NCI-H2081 treated with DMSO at 0.1 percent for 48 hours (cell line): Measurements from ENCODE around the gene RAB40B.

Experiments used
- DNase-seq: peaks from one replicate; lab custom pipeline; 2025; lab: John Stamatoyannopoulos, UW

The RAB40B gene

DNA sequence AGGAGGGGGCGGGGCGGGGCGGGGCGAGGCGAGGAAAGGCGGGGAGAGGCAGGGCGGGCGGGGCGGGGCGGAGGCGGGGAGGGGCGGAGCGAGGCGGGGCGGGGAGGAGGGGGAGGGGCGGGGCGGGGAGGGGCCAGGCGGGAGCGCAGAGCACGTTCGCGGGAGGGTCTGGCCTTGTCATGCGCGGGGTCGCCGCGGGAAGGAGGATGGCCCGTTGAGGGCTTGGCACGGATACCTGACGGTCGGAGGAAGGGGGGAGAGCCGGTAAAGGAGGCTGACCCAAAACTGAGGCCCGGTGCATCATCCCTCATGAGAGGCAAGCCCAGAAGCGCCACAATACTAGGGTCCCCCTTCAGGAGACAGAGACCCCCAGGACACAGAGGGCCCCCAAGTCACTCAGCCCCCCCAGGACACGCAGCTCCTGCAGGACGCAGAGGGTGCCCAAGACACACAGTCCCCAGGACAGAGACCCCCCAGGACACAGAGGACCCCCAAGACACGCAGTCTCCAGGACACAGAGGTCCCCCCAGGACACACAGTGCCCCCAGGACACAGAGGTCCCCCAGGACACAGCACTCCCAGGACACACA is 49.7 kb downstream of the RAB40B start:
- no peak for DNase-seq

DNA sequence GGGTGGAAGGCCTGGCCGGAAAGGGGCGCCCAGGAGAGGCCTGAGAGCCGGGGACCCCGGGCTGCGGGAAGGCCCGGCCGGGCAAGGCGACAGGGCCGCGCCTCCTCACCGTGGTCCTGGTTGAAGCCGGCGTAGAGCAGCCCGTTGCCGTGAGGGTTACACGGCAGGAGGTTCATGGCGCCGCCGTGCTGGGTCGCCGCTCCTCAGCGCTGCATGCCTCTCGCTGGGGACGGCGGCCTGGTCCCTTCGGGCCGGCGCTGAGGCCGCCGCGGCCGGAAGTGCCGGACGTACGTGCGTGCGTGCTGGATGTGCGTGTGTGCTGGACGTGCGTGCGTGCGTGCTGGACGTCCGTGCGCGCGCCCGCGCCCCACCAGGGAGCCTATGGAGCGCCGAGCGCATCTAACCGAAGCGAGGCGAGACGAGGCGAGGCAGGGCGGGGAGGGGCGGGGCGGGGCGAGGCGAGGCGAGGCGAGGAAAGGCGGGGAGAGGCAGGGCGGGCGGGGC is 50.3 kb downstream of the RAB40B start, which contains the start of gene WDR45B:
Gene WDR45B, minus strand, starts transcription at position 280 of the 504 bp plus-strand sequence. Its CDS starts 104 bp downstream, at position 176.
- peak; percentile 68 for DNase-seq

- DNase-seq = no peak
Observed at GRCh38 chr17:82647593-82648164, 50.8 kb downstream of the RAB40B start.

GRCh38 chr17:82645516-82645915 is 53.0 kb downstream of the RAB40B start:
- DNase-seq = no peak

- no peak for DNase-seq
Observed at GRCh38 chr17:82644148-82644547, 54.4 kb downstream of the RAB40B start.

DNA sequence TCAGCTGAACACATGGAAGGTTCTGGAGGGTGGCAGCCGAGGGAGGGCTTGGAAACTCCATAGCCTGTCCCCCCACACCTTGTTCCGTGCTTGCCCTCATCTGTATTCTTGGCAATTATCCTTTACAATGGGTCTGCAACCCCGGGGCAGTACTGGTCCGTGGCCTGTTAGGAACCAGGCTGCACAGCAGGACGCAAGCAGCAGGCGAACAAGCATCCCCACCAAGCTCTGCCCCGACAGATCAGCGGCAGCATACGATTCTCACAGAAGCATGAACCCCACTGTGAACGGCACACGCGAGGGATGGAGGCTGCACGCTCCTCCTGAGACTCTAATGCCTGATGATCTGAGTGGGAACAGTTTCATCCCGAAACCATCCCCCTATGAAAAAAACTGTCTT is 56.5 kb downstream of the RAB40B start:
- DNase-seq = no peak

DNA sequence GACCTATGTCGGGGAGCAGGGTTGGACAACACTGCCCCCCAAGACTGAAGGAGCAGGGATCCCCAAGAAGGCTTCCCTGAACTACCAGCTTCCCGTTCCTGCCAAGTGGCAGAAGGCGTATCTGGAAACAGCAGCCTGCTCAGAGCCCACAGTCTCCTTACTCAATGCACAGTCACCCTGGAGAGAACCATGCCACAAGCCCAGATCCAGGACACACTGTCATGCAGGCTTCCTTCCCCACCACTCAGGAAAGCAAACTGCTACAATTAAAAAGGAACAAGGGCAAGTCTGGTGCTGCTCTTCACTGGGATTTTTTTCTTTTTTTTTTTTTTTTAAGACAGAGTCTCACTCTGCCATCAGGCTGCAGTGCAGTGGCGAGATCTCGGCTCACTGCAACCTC is 58.5 kb downstream of the RAB40B start:
- no peak for DNase-seq

DNA sequence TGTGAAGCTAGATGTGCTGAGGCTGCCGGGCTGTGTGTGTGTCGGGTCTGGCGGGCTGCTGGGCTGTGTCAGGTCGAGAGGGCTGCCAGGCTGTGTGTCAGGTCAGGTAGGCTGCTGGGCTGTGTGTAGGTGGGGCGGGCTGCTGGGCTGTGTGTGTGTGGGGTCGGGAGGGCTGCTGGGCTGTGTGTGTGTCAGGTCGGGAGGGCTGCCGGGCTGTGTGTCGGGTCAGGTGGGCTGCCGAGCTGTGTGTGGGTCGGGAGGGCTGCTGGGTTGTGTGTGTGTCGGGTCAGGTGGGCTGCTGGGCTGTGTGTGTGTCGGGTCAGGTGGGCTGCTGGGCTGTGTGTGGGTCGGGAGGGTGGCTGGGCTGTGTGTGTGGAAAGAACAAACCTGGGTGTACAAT is 58.9 kb downstream of the RAB40B start:
- no peak for DNase-seq

DNA sequence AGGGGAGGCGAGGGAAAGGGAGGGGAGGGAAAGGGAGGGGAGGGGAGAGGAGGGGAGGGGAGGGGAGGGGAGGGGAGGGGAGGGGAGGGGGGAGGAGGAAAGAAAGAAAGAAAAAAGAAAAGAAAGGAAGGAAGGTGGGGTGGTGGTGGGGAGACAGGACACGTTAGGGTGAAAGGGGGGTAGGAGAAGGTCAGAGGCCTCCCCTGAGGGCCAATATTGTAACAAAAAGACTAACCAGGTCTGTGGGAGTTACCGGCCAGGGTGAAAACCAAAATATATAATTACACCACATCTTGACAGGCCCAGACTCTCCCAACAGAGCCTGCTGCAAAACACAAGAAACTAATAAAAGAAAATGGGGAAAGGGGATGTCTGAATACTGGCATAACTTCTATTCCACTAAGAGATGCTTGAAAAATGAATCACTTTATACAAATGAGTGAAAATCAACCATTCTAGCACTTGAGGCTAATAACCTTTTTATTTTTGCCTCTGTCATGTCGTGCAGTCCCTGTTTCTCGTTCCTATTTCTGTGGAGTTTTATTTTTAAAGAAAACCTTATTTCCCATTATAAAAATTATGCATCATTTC is 60.2 kb downstream of the RAB40B start:
- no peak for DNase-seq

DNA sequence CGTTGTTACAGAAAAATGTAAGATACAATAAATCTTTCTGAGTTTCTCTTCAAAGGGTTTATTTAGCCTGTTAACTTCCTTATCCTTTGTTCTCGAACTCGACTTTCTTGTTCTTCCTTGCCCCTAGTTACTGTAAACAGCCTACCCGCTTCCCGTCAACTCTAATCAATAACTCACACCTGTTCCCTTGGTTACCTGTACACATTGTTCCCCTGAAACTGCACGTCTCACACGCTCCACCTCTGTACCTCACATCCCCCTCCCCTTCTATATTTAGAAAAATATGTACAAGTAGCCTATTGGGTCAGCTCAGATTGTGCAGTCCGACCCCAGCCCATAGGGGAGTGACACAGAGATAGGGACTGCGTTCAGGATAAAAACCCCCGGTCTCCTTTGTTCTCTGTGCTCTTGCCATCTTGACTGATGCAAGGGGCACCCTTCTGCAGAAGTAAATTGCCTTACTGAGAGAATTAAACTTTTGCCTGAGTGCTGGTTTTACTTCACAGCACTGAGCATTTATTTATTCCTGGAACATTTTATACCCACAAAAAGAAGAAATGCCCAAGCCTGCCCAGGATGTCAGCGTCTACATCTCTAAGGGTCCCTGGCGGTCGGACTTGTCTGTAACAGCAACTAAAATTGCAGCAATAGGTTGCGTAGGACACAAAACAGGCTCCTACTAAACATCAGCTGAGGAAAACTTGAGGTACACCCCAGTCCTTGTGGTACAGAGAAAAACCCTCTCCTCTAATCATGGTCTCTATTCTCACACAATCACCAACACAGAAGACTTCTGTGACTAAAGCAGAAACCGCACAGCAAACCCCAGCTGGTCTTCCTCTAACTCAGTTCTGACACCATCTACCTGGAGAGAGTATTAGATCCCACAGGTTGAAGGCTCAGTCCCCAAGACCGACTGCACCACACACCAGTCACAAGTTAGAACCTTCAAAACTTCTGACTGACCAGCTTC is 61.6 kb downstream of the RAB40B start:
- DNase-seq = no peak

DNA sequence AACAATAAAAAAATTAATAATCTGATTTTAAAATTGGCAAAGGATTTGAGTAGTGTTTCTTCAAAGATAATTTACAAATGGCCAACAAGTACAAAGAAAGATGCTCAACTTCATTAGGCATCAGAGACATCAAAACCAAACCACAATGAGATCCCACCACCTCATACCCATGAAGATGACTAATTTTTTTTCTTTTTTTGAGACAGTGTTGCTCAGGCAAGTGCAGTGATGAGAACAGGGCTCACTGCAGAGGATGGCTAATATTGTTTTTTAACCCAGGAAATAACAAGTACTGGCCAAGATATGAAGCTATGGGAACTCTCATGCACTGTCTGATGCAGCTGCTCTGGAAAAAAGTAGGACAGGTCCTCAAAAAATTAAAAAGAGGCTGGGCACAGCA is 65.2 kb downstream of the RAB40B start:
- no peak for DNase-seq

DNA sequence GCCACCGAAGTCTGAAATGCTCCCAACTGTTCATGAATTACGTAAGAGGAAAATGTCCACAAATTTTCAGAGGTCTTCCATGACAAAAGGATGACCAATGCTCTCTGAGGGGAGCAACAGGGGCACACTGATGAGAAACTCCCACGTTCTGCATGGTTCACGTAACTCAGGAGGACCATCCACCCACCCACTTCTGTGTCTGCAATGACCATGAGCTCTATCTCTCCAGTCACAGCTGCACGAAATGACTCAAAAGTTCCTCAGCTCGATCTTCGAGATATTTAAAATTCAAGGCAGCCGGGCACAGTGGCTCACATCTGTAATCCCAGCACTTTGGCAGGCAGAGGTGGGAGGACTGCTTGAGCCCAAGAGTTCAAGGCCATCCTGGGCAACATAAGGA is 66.0 kb downstream of the RAB40B start:
- no peak for DNase-seq

DNA sequence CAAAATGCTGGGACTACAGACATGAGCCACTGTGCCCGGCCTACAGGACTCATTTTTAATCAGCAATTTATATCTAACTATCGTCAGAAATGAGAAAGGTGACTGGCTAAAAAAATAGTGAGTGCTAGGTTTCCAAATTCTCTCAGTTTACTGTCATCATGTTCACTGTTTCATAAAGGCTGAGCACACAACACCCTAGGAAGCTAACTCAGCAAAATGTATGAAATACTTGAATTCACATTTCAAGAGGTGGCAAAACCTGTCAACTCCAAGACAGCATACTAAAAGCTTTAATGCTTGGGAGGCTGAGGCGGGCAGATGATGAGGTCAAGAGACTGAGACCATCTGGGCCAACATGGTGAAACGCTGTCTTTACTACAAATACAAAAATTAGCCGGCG is 67.0 kb downstream of the RAB40B start:
- DNase-seq = no peak

DNA sequence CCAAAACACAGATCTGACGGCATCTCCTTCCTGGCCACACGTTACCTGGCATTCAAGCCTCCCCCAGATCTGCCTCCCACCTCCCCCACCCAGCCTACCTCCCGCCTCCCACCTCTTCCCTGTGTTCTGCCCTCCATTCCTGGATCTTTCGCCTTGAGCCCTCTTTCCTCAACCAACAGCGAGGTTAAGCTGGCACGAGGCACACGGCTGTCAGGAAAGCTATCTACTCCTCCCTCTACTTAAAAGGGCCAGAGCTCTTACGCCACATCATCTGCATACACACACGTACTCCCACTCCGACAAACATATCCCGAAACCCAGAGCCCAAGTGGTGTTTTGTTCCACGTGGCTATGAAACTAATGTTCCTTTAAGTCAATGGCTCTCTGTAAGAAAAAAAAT is 68.3 kb downstream of the RAB40B start:
- no peak for DNase-seq

GRCh38 chr17:82629748-82630147 is 68.8 kb downstream of the RAB40B start:
- no peak for DNase-seq

DNA sequence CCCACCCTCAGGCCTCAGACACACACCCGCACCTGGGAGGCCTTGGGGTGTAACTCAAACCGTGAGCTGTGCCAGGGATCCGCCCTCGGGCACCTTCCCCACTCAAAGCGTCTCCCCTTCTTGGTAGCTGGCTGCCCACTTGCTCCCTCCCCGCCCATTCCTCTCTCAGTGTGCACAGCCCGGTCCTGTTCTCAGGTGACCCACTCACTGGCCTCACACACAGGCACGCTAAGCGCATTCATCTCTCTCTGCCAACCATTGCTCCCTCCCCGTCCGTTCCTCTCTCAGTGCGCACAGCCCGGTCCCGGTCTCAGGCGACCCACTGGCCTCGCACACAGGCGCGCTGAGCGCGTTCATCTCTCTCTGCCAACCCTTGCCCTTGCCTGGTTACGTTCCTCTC is 71.1 kb downstream of the RAB40B start:
- no peak for DNase-seq

DNA sequence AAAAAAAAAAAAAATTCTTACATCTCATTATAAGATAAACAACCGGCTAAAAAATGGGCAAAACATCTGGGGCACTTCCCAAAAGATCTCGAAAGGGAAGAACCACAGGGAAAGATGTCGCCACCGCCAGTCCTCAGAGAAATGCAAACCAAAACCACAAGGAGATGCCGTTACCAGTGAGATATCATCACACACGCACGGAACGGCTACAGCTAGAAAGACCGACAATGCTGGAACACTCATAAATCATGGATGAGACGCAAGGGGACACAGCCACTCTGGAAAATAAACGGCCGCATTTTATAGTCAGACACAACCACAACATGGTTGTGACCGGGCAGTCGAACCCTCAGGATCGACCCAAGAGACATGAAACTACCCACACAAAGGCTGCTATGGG is 74.8 kb downstream of the RAB40B start:
- DNase-seq = no peak

- no peak for DNase-seq
Observed at GRCh38 chr17:82619641-82620040, 78.9 kb downstream of the RAB40B start.

- no peak for DNase-seq
Observed at GRCh38 chr17:82619211-82619610, 79.3 kb downstream of the RAB40B start.

DNA sequence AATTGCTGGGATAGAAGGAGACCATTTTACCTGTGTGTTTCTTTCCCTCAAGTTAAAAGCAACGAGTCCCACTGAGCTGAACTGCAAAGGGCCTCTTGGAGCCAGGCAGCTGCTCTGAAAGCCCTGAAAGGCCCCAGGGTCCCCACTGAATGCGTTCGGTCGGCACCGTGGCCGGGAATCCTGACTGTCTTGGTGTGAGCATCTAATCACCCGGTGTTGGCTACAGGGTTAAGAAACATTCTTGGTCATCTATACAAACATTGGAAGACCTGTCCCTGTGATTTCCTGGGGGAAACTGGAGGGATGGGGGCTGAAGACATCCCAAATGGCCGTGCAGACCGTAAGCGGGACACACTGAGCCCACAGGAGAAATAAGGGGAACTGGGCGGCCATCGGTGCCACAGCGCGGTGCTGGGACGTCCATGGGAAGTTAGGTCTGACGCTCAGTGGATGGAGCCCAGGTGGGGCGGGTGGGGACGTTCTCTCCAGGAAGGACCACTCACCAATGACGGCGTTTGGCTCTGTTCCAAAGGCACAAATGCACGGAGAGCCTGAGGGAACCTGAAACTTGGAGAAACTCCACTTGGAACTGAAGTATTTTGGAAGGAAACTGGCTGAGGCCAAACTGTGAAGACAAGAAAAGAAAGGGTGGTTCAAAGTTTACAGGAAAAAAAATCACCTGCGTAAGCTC is 82.3 kb downstream of the RAB40B start:
- DNase-seq = no peak

- no peak for DNase-seq
Observed at GRCh38 chr17:82615084-82616020, 83.1 kb downstream of the RAB40B start.
